GM21576 (cell line): ENCODE measurements around the gene TOMM6.
"Not testable (repeated sequence)": the region's sequence is repeated elsewhere in the genome, so short reads cannot be mapped to it uniquely, and the experiment has no call there.

Experiments used
- ATAC-seq: cut with Tn5 transposase; IDR thresholded peaks from one replicate; pipeline ENCODE4 v1.9.1; 2021; ENCODE audit warnings: mild to moderate bottlenecking, moderate library complexity; ENCODE audit not compliant: unreplicated experiment

The TOMM6 gene

GRCh38 chr6:41783106-41783780 lies 4.3 kb upstream of the TOMM6 start:
- ATAC-seq: no peak

- ATAC-seq: no peak
Observed at GRCh38 chr6:41784581-41785171, 2.8 kb upstream of the TOMM6 start.

GRCh38 chr6:41785254-41785653 lies 2.2 kb upstream of the TOMM6 start:
- no peak for ATAC-seq

GRCh38 chr6:41785689-41786450 lies 1.6 kb upstream of the TOMM6 start:
- no peak for ATAC-seq

- peak; percentile 51 for ATAC-seq
Observed at GRCh38 chr6:41786451-41787218, 859 bp upstream of the TOMM6 start.

- ATAC-seq: no peak
Observed at GRCh38 chr6:41789390-41789724, 1.9 kb downstream of the TOMM6 start.

GRCh38 chr6:41790045-41790444 lies 2.6 kb downstream of the TOMM6 start:
- ATAC-seq: no peak

- ATAC-seq: no peak
Observed at GRCh38 chr6:41791305-41791704, 3.8 kb downstream of the TOMM6 start.

- no peak for ATAC-seq
Observed at GRCh38 chr6:41791984-41792383, 4.5 kb downstream of the TOMM6 start.

- ATAC-seq: no peak
Observed at GRCh38 chr6:41796474-41796873, 9.0 kb downstream of the TOMM6 start.

GRCh38 chr6:41798901-41799558 lies 11.5 kb downstream of the TOMM6 start:
- no peak for ATAC-seq

- no peak for ATAC-seq
Observed at GRCh38 chr6:41799559-41799911, 12.0 kb downstream of the TOMM6 start.

GRCh38 chr6:41801380-41801779 lies 13.9 kb downstream of the TOMM6 start:
- no peak for ATAC-seq

GRCh38 chr6:41805830-41806774 lies 18.6 kb downstream of the TOMM6 start:
- ATAC-seq: no peak

GRCh38 chr6:41811095-41811494 lies 23.6 kb downstream of the TOMM6 start:
- no peak for ATAC-seq

- not testable (repeated sequence) for ATAC-seq
Observed at GRCh38 chr6:41811946-41812345, 24.5 kb downstream of the TOMM6 start.

GRCh38 chr6:41813469-41813868 lies 26.0 kb downstream of the TOMM6 start:
- no peak for ATAC-seq

GRCh38 chr6:41813956-41814355 lies 26.5 kb downstream of the TOMM6 start:
- ATAC-seq: no peak

- ATAC-seq: no peak
Observed at GRCh38 chr6:41814629-41815028, 27.1 kb downstream of the TOMM6 start.

- ATAC-seq: no peak
Observed at GRCh38 chr6:41815587-41815986, 28.1 kb downstream of the TOMM6 start.
